Measurements from ENCODE around the gene TENM4.

GRCh38 chr11:79441461-79441875 lies 638 bp upstream of the TENM4 start:
- TF ChIP-seq CTCF (IDR thresholded peaks at IDR 0.05; ENCODE audit: borderline replicate concordance, extremely low read depth, low read length, poor library complexity, severe bottlenecking) (no peak), EZH2 (IDR thresholded peaks at IDR 0.05; ENCODE audit: borderline replicate concordance, low read depth, low read length, severe bottlenecking) (no peak)

Data from DND-41 (cell line).